Stomach (tissue), 9 donors: Measurements from ENCODE around the gene CTRL. TPM values are rescaled to one million over a fixed set of nuclear protein-coding genes. Genes with fewer than 3 reads are reported as not detected.

Source experiments
- DNase-seq, 2 donors: peaks; one replicate each; pipeline versions ENCODE4 v3.0.0 to v3.0.0-alpha.2; 2013 to 2019
- H3K27ac ChIP-seq, 5 donors: fragments of 200-600 bp in 4 of 5; sonication (generic) in 4 of 5; one replicate each; pipeline ENCODE4 v1.5.1; 2013 to 2019; ENCODE audit warnings: mild to moderate bottlenecking in 1 of 5, moderate library complexity in 1 of 5
- H3K27me3 ChIP-seq, 3 donors: fragments of 200-600 bp; sonication (generic); one replicate each; pipeline ENCODE4 v1.5.1; 2017 to 2019; ENCODE audit warnings: mixed run types in 1 of 3
- H3K36me3 ChIP-seq, 4 donors: fragments of 200-600 bp; sonication (generic); 1 replicate in 3 of 4; 2 replicates in 1 of 4; pipeline ENCODE4 v1.5.1; 2016 to 2019
- H3K4me1 ChIP-seq, 4 donors: fragments of 200-600 bp; sonication (generic); one replicate each; pipeline ENCODE4 v1.5.1; 2016 to 2019
- H3K4me3 ChIP-seq, 4 donors: fragments of 200-600 bp; sonication (generic) in 3 of 4; one replicate each; pipeline ENCODE4 v1.5.1; 2016 to 2019; ENCODE audit warnings: mild to moderate bottlenecking in 1 of 4
- H3K9me3 ChIP-seq, 4 donors: fragments of 200-600 bp; sonication (generic); one replicate each; pipeline ENCODE4 v1.5.1; 2016 to 2019
- CTCF ChIP-seq, 7 experiments: fragments of 450-650 bp in 4 of 7; fragments of 200-600 bp in 3 of 7; sonication (generic) in 3 of 7; IDR thresholded peaks; one replicate each; pipeline ENCODE4 v1.5.1; 2016 to 2019; ENCODE audit warnings: antibody characterized with exemption in 7 of 7, control low read depth in 2 of 7, mild to moderate bottlenecking in 1 of 7
- EP300 ChIP-seq: sonication (generic); formaldehyde crosslinking; IDR thresholded peaks from one replicate; pipeline ENCODE4 v1.6.1; 2017; ENCODE audit warnings: antibody characterized with exemption
- POLR2A ChIP-seq, 4 donors: fragments of 450-650 bp; IDR thresholded peaks; one replicate each; pipeline ENCODE4 v1.6.1; 2016; ENCODE audit warnings: antibody characterized with exemption in 4 of 4, control low read depth in 2 of 4, mild to moderate bottlenecking in 1 of 4, moderate library complexity in 1 of 4
- POLR2AphosphoS5 ChIP-seq, 3 donors: sonication (generic); formaldehyde crosslinking; IDR thresholded peaks; one replicate each; pipeline ENCODE4 v1.6.1; 2016; ENCODE audit warnings: antibody characterized with exemption in 3 of 3
- WGBS, 5 donors: extraction: QIAGEN DNeasy Blood & Tissue Kit in 3 of 5; methylation state at CpG; one replicate each; pipeline versions ENCODE4 v1.1.5 to v1.1.7; 2013 to 2018; 5-methylcytosine and 5-hydroxymethylcytosine counted together
- intact Hi-C: fragments of 100-400 bp; cut with DNase I; formaldehyde crosslinking; loops from one replicate; pipeline ENCODE4 v1.15.1; 2023; ENCODE audit warnings: low total_unique reads
- polyA plus RNA-seq, 3 donors: library from polyadenylated mRNA; stranded (reverse); fragments of 200-250 nt; gene quantifications; one replicate each; pipeline ENCODE4 v1.2.3, GENCODE V29; 2013
- total RNA-seq, 5 donors: library from RNA; depleted of rRNA; stranded (reverse); fragments of >200 nt; gene quantifications; one replicate each; pipeline versions ENCODE4 v1.1.0 to v1.2.3, GENCODE V29; 2014 to 2016
- donor health status: healthy with polysubstance abuse.
- donor health status: Bipolar disorder and iron deficiency.
- donor health status: healthy.

The CTRL gene
- total and polyA plus RNA-seq, 8 donors: 0.37 to 11.0 (median 2.1) TPM; not detected in 1

GRCh38 chr16:67946966-67947558, 15.4 kb upstream of the CTRL start:
- H3K4me3 ChIP-seq: no peak overlapping the region
- intact Hi-C loops: no loop called here
- H3K9me3 ChIP-seq: no peaks in the 10 kb centered on the region
- peaks cover 20 to 51% (median 41%) of the 10 kb centered on the region in 4 donors for H3K4me1 ChIP-seq
- no peak for DNase-seq
- 91 to 93% (median 93%) methylated on average over 23 to 28 of the region's 28 CpGs for WGBS, 5 donors
- H3K27ac ChIP-seq: peak overlapping the region in 1 of 5 donors; percentile 20
- no peak for TF ChIP-seq POLR2A (IDR thresholded peaks at IDR 0.05)
- no peak for TF ChIP-seq CTCF (IDR thresholded peaks at IDR 0.05)
- no peak for TF ChIP-seq POLR2AphosphoS5 (IDR thresholded peaks at IDR 0.05)
- TF ChIP-seq EP300: no peak
- no peaks in the 10 kb centered on the region for H3K27me3 ChIP-seq
- peaks cover 70 to 95% (median 89%) of the 10 kb centered on the region in 4 donors for H3K36me3 ChIP-seq

- DNase-seq: no peak
- intact Hi-C loops: no loop called here
- Histone ChIP-seq H3K4me1 (peaks cover 20 to 46% (median 41%) of the 10 kb centered on the region in 4 donors), H3K9me3 (no peaks in the 10 kb centered on the region), H3K27me3 (no peaks in the 10 kb centered on the region), H3K4me3 (no peak overlapping the region), H3K27ac (peak overlapping the region in 1 of 5 donors; percentile 76), H3K36me3 (peaks cover 61 to 94% (median 84%) of the 10 kb centered on the region in 4 donors)
- TF ChIP-seq EP300: no peak
- TF ChIP-seq CTCF (IDR thresholded peaks at IDR 0.05): no peak
- no peak for TF ChIP-seq POLR2A (IDR thresholded peaks at IDR 0.05)
- no peak for TF ChIP-seq POLR2AphosphoS5 (IDR thresholded peaks at IDR 0.05)
- WGBS, 5 donors: 85 to 97% (median 93%) methylated on average over 9 to 20 of the region's 20 CpGs
These were observed 14.5 kb upstream of the CTRL start for GRCh38 chr16:67946128-67946569.

GRCh38 chr16:67945392-67945933, 13.8 kb upstream of the CTRL start:
- Histone ChIP-seq H3K27ac (peak overlapping the region in 2 of 5 donors; percentile 70 to 76), H3K27me3 (no peaks in the 10 kb centered on the region), H3K36me3 (peaks cover 55 to 88% (median 79%) of the 10 kb centered on the region in 4 donors), H3K9me3 (no peaks in the 10 kb centered on the region), H3K4me3 (no peak overlapping the region), H3K4me1 (peaks cover 20 to 46% (median 41%) of the 10 kb centered on the region in 4 donors)
- DNase-seq: no peak
- 79 to 95% (median 89%) methylated on average over 12 to 24 of the region's 24 CpGs for WGBS, 5 donors
- no peak for TF ChIP-seq POLR2A (IDR thresholded peaks at IDR 0.05)
- no peak for TF ChIP-seq EP300
- TF ChIP-seq CTCF (IDR thresholded peaks at IDR 0.05): no peak
- TF ChIP-seq POLR2AphosphoS5 (IDR thresholded peaks at IDR 0.05): no peak
- intact Hi-C loops: no loop called here

- peak overlapping the region; percentile 5 to 82 (median 76) for H3K27ac ChIP-seq
- peaks cover 51 to 88% (median 75%) of the 10 kb centered on the region in 4 donors for H3K36me3 ChIP-seq
- WGBS, 5 donors: 86 to 93% (median 92%) methylated on average over 17 to 24 of the region's 24 CpGs
- no peaks in the 10 kb centered on the region for H3K27me3 ChIP-seq
- TF ChIP-seq POLR2A (IDR thresholded peaks at IDR 0.05): no peak
- TF ChIP-seq POLR2AphosphoS5 (IDR thresholded peaks at IDR 0.05): no peak
- no peak for TF ChIP-seq CTCF (IDR thresholded peaks at IDR 0.05)
- TF ChIP-seq EP300: no peak
- intact Hi-C loops: no loop called here
- H3K4me1 ChIP-seq: peaks cover 25 to 52% (median 47%) of the 10 kb centered on the region in 4 donors
- no peaks in the 10 kb centered on the region for H3K9me3 ChIP-seq
- no peak overlapping the region for H3K4me3 ChIP-seq
- no peak for DNase-seq
These were observed 13.2 kb upstream of the CTRL start for GRCh38 chr16:67944690-67945391.
